Measurements from ENCODE around the gene TBC1D3. TPM values are rescaled to one million over a fixed set of nuclear protein-coding genes. Genes with fewer than 3 reads are reported as not detected.

Gene TBC1D3
- not detected in 5 replicates for total RNA-seq (2022; extraction: Qiagen RNA extraction)

GRCh38 chr17:38192455-38192854 is at the start of gene TBC1D3:
Gene TBC1D3, minus strand, starts transcription at chr17:38192555. Its CDS starts 1,526 bp downstream, at chr17:38191029.

Other genes starting within 250 kb of the TBC1D3 start
- 9.0 to 14.5 TPM (median 12.6 TPM) in 5 replicates for gene TBC1D3L, start 203.5 kb downstream of the TBC1D3 start, total RNA-seq (2022; extraction: Qiagen RNA extraction)
- gene TBC1D3D, start 188.6 kb downstream of the TBC1D3 start, total RNA-seq (2022; extraction: Qiagen RNA extraction) = 0.05 to 0.16 TPM (median 0.10 TPM) in 4 of 5 replicates, not detected in the other
- not detected in 5 replicates for gene TBC1D3C, start 123.9 kb downstream of the TBC1D3 start, total RNA-seq (2022; extraction: Qiagen RNA extraction)
- gene TBC1D3E, start 64.6 kb downstream of the TBC1D3 start, total RNA-seq (2022; extraction: Qiagen RNA extraction) = not detected in 5 replicates
- gene MRPL45, start 104.6 kb upstream of the TBC1D3 start, total RNA-seq (2022; extraction: Qiagen RNA extraction) = 59.4 to 67.6 TPM (median 62.0 TPM) in 5 replicates
- gene GPR179, start 151.4 kb upstream of the TBC1D3 start, total RNA-seq (2022; extraction: Qiagen RNA extraction) = 0.02 to 0.06 TPM (median 0.03 TPM) in 5 replicates
- 12.0 to 16.5 TPM (median 15.2 TPM) in 5 replicates for gene SOCS7, start 159.3 kb upstream of the TBC1D3 start, total RNA-seq (2022; extraction: Qiagen RNA extraction)
- gene ARHGAP23, start 235.9 kb upstream of the TBC1D3 start, total RNA-seq (2022; extraction: Qiagen RNA extraction) = 37.4 to 54.9 TPM (median 48.2 TPM) in 5 replicates

All from A549 treated with CORT108297 at 1 μM for 4 hours (cell line).